Endodermal cell (in vitro differentiated cells): ENCODE results near the gene FOXI2. TPM values are rescaled to one million over a fixed set of nuclear protein-coding genes. Genes with fewer than 3 reads are reported as not detected.

Experiments
- DNase-seq: peaks from one replicate; pipeline ENCODE4 v3.0.0-alpha.2; 2017
- H3K27ac ChIP-seq: 2 replicates; pipeline ENCODE4 v1.5.1; 2013; ENCODE audit warnings: mild to moderate bottlenecking, low read depth, low read length, moderate library complexity
- H3K27me3 ChIP-seq: 2 replicates; pipeline ENCODE4 v1.6.1; 2013; ENCODE audit warnings: mild to moderate bottlenecking, low read length, moderate library complexity; ENCODE audit not compliant: insufficient read depth, control insufficient read depth, poor library complexity, severe bottlenecking
- H3K36me3 ChIP-seq: 2 replicates; pipeline ENCODE4 v1.7.0; 2013; ENCODE audit warnings: mild to moderate bottlenecking, low read length, moderate library complexity; ENCODE audit not compliant: control insufficient read depth, insufficient read depth
- H3K4me1 ChIP-seq: one replicate; pipeline ENCODE4 v1.7.0; 2013; ENCODE audit warnings: low read length; ENCODE audit not compliant: control insufficient read depth, insufficient read depth
- H3K4me3 ChIP-seq: 2 replicates; pipeline ENCODE4 v1.5.1; 2013; ENCODE audit warnings: mild to moderate bottlenecking, low read length, moderate library complexity
- H3K9ac ChIP-seq: 2 replicates; pipeline ENCODE4 v1.6.1; 2013; ENCODE audit warnings: mild to moderate bottlenecking, low read length, moderate library complexity; ENCODE audit not compliant: poor library complexity, severe bottlenecking; ENCODE audit errors: extremely low read depth
- H3K9me3 ChIP-seq: 2 replicates; pipeline ENCODE4 v1.6.1; 2013; ENCODE audit warnings: mild to moderate bottlenecking, low read length, moderate library complexity; ENCODE audit not compliant: control insufficient read depth
- H3K27ac Mint-ChIP-seq: 2 replicates; pipeline ENCODE4 v1.8.0; 2020; ENCODE audit warnings: mixed read lengths
- H3K27me3 Mint-ChIP-seq: 2 replicates; pipeline ENCODE4 v1.8.0; 2021; ENCODE audit warnings: mild to moderate bottlenecking, mixed read lengths; ENCODE audit not compliant: insufficient read depth
- H3K36me3 Mint-ChIP-seq: 2 replicates; pipeline ENCODE4 v1.8.0; 2020; ENCODE audit warnings: low read depth, mixed read lengths
- H3K4me1 Mint-ChIP-seq: 2 replicates; pipeline ENCODE4 v1.8.0; 2020; ENCODE audit warnings: mixed read lengths
- H3K4me3 Mint-ChIP-seq: 2 replicates; pipeline ENCODE4 v1.8.0; 2020; ENCODE audit warnings: mild to moderate bottlenecking, moderate library complexity, mixed read lengths
- H3K9me3 Mint-ChIP-seq: 2 replicates; pipeline ENCODE4 v1.8.0; 2020; ENCODE audit warnings: mild to moderate bottlenecking, mixed read lengths
- CTCF ChIP-seq: fragments of 200-600 bp; sonication (generic); conservative IDR thresholded peaks from 2 replicates; pipeline ENCODE4 v1.5.0; 2021; ENCODE audit warnings: antibody characterized with exemption, mild to moderate bottlenecking
- WGBS, 2 experiments: methylation state at CpG; one replicate each; pipeline versions ENCODE4 v1.1.5 to v1.1.7; 2013; ENCODE audit warnings: missing lambda C conversion rate in 2 of 2, mixed read lengths in 1 of 2; ENCODE audit not compliant: insufficient coverage in 1 of 2, insufficient read length in 1 of 2; 5-methylcytosine and 5-hydroxymethylcytosine counted together
- total RNA-seq, 2 donors: library from RNA; stranded (reverse); fragmentation: NEBNext Ultra II Directional in 1 of 2; extraction: Animal tissue kit (Norgen Biotek cat#: 25700) in 1 of 2; gene quantifications; 2 replicates in 1 of 2; 3 replicates in 1 of 2; pipeline ENCODE4 v1.2.1, GENCODE V29; 2021

FOXI2 gene
- total RNA-seq, 2 donors from 2014 or later = 1.0 to 14.8 TPM

- no peak for DNase-seq
- Histone ChIP-seq H3K27ac (no peak overlapping the region), H3K36me3 (no peaks in the 10 kb centered on the region), H3K27me3 (no peaks in the 10 kb centered on the region), H3K4me3 (no peak overlapping the region), H3K4me1 (peaks cover 2% of the 10 kb centered on the region), H3K9ac (no peak overlapping the region), H3K9me3 (peaks cover 25% of the 10 kb centered on the region)
- no peak for TF ChIP-seq CTCF
- Mint-ChIP-seq H3K4me3 (no peak overlapping the region), H3K27ac (no peak overlapping the region), H3K9me3 (peaks cover 29% of the 10 kb centered on the region), H3K36me3 (peaks cover 1% of the 10 kb centered on the region), H3K4me1 (peaks cover 25% of the 10 kb centered on the region), H3K27me3 (peaks cover 1% of the 10 kb centered on the region)
- WGBS, 2 experiments = 60 to 94% methylated on average over 1 of the region's 1 CpG
These were observed 44.4 kb downstream of the FOXI2 start for GRCh38 chr10:127781412-127781811.

GRCh38 chr10:127787873-127788272 is 50.9 kb downstream of the FOXI2 start:
- 90 to 100% methylated on average over 1 to 2 of the region's 2 CpGs for WGBS, 2 experiments
- H3K27me3 Mint-ChIP-seq = peaks cover 5% of the 10 kb centered on the region
- no peak for DNase-seq
- H3K36me3 Mint-ChIP-seq = no peaks in the 10 kb centered on the region
- no peak for TF ChIP-seq CTCF
- no peaks in the 10 kb centered on the region for H3K36me3 ChIP-seq
- no peak overlapping the region for H3K27ac Mint-ChIP-seq
- H3K4me3 ChIP-seq = no peak overlapping the region
- peaks cover 33% of the 10 kb centered on the region for H3K9me3 ChIP-seq
- H3K4me1 Mint-ChIP-seq = peaks cover 28% of the 10 kb centered on the region
- peaks cover 26% of the 10 kb centered on the region for H3K9me3 Mint-ChIP-seq
- no peak overlapping the region for H3K27ac ChIP-seq
- H3K9ac ChIP-seq = no peak overlapping the region
- H3K4me1 ChIP-seq = no peaks in the 10 kb centered on the region
- no peaks in the 10 kb centered on the region for H3K27me3 ChIP-seq
- no peak overlapping the region for H3K4me3 Mint-ChIP-seq

- H3K4me3 Mint-ChIP-seq = no peak overlapping the region
- TF ChIP-seq CTCF = no peak
- WGBS, 2 experiments = 81 to 82% methylated on average over 6 to 7 of the region's 7 CpGs
These were observed 53.2 kb downstream of the FOXI2 start for GRCh38 chr10:127790066-127790624.

More at GRCh38 chr10:127790066-127790624, 53.2 kb downstream of the FOXI2 start:
- H3K36me3 ChIP-seq = no peaks in the 10 kb centered on the region
- no peak overlapping the region for H3K9ac ChIP-seq
- Mint-ChIP-seq H3K27ac (no peak overlapping the region), H3K36me3 (no peaks in the 10 kb centered on the region), H3K27me3 (peaks cover 18% of the 10 kb centered on the region), H3K4me1 (peaks cover 25% of the 10 kb centered on the region), H3K9me3 (peaks cover 21% of the 10 kb centered on the region)
- H3K27ac ChIP-seq = no peak overlapping the region
- no peaks in the 10 kb centered on the region for H3K4me1 ChIP-seq
- no peaks in the 10 kb centered on the region for H3K27me3 ChIP-seq
- H3K4me3 ChIP-seq = no peak overlapping the region
- no peak for DNase-seq
- H3K9me3 ChIP-seq = peaks cover 20% of the 10 kb centered on the region

Other genes with a start within 250 kb of the FOXI2 start
- not detected for gene NPS, start 187.9 kb upstream of the FOXI2 start, total RNA-seq
- gene CLRN3, start 155.8 kb downstream of the FOXI2 start, total RNA-seq = not detected
- gene PTPRE, start 169.9 kb downstream of the FOXI2 start, total RNA-seq = 1 to 10 TPM in 1 of 2 donors, under 1 TPM in 1; 0.75 to 3.0 TPM